GM12892 (cell line): ENCODE measurements around the gene CPA1.

ENCODE experiments used
- POLR2A ChIP-seq: IDR thresholded peaks from 2 replicates; pipeline ENCODE4 v1.6.1; 2011; ENCODE audit warnings: low read depth, low read length, control low read depth
- POLR2AphosphoS5 ChIP-seq: IDR thresholded peaks from 2 replicates; pipeline ENCODE4 v1.6.1; 2011; ENCODE audit warnings: low read depth, low read length, control low read depth

GRCh38 chr7:130386876-130387275, 6.6 kb downstream of the CPA1 start:
- no peak for TF ChIP-seq POLR2AphosphoS5
- no peak for TF ChIP-seq POLR2A
